ENCODE results near the gene SASH1.
"Not testable (repeated sequence)": the region's sequence is repeated elsewhere in the genome, so short reads cannot be mapped to it uniquely, and the experiment has no call there.

The SASH1 gene

DNA sequence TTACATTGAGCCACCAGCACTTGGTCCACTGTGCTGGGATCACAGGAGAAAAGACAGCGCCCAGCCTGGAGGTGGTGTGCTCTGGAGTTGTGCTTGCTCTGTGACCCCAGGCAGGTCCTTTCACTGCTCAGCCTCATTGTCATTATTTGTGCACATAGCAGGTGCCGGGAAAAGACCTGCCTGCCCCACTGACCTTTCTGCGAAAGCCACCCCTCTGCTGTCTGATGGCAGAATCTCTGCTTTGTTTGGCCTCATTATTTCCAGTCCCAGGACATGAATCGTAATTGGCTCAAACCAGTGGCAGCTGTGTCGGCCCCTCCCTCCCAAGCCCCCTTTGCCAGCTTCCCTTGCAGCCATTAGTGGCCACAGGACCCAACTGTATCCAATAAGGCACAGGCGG, 219.0 kb downstream of the SASH1 start:
- DNase-seq, result no peak

DNA sequence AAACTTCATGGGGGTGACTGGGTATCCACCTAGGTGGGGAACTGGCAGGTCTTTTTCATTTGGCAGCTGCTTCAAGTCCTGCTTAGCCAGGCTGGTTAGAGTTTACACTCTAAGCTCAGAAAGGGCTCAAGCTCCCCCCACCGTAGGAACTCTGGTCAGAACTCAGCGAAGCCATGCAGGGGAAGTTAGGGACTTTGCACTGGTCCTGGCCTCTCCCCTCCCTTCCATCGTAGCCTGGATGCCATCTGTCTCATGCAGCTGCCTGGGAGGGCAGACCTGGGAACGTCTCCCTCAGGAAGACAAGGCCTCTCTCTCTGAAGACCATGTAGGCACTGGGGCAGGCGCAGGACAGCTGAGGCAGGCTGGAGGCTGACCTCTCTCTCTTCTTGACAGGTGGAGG, 220.4 kb downstream of the SASH1 start:
- DNase-seq, result no peak

DNA sequence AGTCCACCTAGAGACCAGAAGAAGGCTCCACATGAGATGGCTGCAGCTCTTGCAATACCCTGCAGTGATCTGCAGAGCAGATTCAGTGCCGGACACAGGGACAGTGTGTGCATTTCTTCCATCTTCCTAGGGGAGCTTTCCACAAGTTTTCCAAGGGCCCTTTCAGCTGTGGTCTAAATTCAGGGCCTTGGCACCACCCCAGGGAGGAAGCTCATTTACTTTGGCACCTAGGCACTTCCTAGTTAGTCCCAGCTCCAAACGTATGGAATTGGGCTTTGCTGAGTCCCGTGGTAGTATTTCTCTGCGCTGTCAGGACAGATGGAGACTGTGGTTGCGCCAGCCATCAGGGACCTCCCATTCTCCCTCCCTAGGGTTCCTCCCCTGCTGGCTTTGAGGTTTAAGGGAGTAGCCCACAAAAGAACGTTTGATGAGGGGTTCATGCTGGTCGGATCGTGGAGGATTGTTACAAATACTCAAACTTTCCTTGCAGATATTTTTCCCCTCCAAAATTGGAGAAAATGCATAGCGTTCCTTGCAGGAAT, 221.9 kb downstream of the SASH1 start:
- DNase-seq, result no peak

DNA sequence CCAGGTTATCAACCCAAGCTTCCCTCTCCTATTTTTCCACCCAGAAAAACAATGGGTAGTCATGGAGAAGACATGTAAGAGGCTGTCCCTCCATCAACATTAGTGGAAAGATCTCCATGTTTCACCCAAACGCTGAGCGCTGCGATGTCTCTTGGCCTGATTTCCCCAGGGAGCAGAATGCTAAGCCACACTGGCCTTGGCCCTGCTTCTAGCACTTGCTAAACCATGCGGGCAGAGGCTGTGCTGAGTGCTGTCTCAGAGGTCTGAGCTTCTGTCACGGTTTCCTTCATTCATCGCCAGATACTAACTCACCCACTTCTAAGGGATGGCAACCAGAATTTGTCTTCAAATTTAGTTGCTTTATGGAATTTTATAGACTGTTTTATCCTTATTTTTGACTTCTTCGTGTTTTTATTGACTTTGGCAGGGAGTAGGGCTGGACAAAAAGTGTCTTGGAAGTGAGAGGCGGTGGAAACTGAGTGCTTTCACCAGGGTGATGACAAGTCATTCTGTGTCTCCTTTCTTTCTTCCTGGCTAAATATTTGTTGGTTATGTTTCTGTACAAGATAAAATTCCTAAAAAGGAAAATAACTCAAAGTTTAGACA, 222.8 kb downstream of the SASH1 start:
- DNase-seq, result no peak

DNA sequence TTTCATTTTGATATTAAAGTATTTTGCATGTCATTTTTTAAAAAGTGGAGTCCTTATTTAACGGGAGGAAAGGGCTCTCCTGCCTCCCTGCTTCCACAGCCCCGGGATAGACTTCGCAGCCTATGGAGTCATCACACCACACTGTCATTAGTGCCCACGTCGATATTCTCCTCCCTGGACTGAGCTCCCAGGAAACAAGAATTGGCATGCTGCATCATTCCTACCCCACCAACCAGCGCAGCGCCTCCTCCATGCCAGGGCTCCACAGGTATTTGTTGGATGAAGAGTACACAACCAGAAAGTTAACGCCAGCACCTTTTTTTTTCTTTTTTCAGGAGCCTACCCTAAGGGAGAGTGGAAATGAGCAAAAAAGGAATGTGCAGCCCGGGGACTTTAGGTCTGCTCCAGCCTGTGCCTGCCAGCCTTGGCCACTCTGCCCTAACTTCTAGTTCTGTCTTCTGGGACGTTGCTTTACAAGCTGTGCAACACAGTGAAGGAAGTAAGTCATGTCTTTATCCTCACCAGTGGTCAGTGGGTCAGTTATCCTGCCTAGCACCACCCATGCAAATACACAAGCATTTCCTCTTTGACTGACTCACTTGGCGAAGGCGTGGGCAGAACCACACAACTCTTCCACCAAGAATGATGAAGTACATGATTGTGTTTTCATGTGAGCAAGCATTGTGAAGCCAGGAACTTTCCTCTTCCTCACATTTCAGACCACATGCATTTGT, 223.5 kb downstream of the SASH1 start:
- no peak for DNase-seq

DNA sequence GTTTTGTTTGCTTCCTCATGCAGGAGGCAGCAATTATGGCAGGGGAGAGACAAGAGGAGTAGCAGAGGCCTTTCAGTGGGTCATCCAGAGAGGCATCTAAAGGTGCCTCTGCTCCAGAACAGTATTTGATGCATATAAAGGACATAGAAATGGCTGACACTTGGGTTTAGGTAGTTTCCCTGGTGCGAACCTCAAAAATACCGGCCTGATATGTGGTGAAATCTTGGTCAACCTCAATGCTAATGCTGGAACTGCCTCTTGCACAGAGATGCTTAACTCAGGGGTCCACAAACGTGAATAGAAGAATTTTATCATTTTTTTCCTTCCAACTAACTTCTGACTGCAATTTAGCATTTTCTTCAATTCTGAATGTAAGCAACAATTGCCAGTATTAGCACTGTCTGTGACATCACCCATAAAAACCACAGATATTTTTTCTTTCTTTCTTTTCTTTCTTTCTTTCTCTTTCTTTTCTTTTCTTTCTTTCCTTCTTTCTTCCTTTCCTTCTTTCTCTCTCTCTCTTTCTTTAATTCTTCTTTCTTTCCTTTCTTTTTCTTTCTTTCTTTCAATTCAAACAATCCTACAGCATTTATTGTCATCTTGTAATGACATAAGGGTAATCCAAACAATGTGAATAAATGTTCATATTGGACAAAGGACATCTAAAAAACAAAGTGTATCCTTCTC, 224.2 kb downstream of the SASH1 start:
- no peak for DNase-seq

DNA sequence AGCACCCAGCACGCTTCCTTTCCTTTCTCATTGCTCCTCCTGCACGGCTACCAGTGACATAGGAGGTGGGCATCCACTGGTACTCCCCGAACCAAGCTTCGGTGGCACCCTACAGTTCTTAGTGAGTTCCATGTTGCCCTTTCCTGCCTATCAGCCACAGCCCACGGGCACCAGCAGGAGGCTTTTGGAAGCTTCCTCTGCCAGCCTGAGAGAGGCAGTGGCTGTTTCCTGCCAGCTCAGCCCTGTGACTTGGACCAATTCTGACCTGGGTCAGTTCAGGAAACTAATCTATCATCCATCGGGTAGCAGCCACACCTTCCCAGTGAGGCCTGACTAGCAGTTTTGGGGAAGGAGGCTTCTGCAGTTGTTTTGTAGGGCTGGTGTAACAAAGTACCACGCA, 227.8 kb downstream of the SASH1 start:
- DNase-seq, result no peak

DNA sequence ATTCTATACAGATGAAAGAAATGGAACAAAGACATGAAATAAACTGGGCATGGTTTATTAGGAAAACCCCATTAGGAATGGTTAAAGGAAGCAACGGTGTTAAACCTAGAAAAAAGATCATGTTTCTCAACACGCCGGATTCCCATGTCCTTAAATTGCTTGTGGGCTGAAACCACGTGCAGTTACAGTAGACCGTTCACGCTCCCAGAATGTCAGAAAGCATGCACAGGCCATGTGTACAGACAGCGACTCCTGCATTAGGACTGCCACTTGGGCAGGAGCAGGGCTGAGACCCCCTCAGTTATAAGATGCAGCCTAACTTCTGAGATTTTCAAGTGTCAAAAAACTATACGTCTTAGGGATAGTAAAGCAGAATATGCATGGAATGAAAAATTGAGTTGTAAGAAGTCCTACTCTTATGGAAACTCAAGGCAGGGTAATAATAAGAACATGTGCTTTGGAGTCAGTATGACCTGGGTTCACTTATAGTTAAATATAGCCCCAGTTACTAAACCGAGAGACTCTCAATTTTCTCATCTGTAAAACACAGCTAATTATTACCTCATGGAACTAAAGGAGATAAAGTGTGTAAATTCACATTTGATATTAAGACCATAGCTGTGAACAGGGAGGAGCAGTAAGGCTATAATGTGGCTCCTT, 230.2 kb downstream of the SASH1 start:
- no peak for DNase-seq

DNA sequence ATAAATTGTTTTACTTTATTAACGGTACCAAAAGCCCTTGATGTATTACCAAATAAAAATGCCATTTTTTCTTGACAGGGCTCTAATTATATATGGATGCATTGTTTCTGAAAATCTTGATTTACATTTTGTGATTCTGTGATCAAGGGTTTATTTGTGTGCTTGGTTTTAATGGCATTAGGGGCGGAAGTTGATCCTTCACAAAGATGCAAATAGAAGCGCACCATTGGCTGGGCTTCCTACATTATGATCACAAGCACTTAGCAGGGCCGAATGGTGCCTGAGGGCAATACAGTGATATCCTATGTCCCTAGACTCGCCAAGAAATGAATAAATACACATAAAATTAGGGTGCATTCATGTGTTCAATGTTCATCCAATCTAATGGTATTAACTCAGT, 231.3 kb downstream of the SASH1 start:
- DNase-seq, result no peak

DNA sequence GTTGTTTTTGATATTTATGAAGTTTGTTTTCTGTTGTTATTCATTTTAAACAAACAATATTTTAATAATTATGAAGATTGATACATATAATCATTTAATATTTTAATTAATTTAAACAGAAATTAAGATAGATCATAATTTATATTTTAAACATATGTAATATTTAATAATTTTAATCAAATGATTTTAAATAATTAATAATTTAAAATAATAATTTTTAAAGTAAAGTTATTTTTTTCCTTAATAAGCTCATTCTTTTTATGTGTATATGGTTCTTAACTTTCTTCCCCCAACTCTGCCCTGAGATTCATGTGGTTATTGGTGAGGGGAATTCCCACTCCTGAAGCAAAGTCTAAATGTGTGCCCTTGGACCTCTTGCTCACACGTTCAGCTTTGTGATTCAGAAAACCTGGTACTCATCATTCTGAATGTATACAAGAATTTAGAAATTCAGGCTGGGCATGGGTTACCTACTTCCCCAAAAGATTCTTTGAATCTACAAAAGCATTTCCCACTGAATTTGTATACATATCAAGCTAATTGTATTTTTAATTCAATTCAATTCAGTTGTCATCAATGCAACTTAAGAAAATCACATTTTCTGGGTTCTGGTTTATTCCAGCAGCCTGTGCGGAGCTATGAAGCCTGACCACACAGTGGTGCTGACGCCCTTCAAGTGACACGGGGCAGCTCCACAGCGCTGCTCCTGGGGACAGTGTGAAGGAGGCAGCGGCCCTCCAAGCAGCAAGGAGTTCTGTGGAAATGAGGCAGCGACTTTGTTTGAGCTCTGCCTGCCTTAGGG, 235.2 kb downstream of the SASH1 start:
- peak in 1 of 6 experiments; percentile 9 for DNase-seq

DNA sequence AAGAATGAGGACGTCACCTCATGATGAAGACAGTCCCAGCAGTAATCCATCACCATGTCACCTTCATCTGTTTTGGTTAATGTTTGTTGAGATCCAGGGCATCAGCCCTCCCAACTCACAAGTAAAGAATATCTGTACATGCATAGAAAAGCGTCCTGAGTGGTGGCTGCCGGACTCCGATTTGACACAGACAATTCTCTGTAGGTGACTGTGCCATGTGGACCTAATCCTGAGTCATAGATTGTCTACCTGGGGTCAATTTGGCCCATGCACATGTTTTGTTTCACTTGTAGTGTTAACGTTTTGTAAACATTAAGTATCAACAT, 235.8 kb downstream of the SASH1 start:
- no peak for DNase-seq

DNA sequence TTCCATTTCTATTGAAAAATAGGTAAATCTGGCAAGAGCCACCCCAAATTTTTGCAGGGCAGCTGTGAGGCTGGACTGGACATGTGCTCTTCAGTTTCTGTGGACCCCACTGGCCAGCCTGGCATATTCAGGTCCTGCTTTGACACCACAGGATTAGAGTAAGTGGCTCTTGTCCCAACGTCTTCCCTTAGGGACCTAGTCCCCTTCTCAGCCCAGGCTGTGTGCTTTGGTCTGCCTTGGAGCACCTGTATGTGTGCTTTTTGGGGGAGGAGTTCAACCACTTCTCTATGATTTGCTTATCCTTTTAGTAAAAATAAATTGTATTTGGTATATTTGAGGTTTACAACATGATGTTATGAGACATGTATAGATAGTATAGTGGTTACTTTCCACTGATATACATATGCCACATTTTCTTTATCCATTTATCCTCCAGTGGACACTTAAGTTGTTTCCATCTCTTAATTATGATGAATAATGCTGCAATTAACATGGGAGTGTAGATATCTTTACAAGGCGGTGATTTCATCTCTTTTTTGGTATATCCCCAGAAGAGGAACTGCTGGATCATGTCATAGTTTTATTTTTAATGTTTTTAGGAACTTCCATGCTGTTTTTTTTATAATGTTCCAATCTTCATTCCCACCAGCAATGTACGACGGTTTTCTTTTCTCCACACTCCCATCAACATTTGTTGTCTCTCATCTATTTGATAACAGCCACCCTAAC, 236.4 kb downstream of the SASH1 start:
- no peak for DNase-seq

DNA sequence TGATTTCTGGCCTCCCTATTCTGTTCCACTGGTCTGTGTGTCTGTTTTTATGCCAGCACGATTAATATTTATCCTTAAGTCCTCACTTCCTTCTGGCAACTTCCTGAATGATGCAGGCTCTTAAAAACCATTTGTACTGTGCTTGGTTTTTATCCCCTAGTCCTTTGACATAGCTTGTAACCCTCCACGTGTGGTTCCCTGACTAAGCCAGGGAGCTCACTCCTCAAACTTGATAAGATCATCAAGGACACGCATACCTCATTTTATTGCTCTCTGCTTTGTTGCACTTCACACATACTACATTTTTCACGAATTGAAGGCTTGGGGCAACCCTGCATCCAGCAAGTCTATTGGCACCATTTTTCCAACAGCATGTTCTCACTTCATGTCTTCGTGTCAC, 237.8 kb downstream of the SASH1 start:
- DNase-seq, result no peak

DNA sequence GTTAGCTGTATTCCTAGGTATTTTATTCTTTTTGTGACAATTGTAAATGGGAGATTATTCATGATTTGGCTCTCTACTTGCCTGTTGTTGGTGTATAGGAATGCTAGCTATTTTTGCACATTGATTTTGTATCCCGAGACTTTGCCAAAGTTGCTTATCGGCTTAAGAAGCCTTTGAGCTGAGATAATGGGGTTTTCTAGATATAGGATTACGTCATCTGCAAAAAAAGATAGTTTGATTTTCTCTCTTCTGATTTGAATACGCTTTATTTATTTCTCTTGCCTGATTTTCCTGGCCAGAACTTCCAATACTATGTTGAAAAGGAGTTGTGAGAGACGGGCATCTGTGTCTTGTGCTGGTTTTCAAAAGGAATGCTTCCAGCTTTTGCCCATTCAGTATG, 241.0 kb downstream of the SASH1 start:
- no peak for DNase-seq

DNA sequence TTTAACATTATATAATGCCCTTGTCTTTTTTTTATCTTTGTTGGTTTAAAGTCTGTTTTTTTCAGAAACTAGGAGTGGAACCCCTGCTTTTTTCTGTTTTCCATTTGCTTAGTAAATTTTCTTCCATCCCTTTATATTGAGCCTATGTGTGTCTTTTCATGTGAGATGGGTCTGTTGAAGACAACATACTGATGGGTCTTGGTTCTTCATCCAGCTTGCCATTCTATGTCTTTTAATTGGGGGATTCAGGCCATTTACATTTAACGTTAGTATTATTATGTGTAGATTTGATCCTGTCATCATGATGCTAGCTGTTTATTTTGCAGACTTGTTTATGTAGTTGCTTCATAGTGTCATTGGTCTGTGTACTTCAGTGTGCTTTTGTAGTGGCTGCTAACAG, 243.0 kb downstream of the SASH1 start:
- not testable (repeated sequence) for DNase-seq

DNA sequence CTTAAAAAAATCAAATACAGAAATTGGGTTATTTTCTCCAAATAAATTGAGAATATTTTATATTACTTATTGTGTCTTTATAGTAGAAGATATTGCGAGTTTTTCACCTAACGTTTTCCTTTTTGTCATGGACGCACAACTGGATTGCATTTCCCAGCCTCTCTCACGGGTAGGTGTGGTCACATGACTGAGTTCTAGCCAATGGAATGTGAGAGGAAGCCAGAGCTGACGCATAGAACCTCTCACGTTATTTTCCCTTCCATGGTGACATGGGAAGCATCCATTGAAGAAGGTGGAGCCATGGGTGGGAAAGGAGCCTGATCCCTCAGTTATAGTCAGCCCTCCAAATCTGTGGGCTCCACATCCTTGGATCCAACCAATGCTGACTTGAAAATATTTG, 248.2 kb downstream of the SASH1 start:
- no peak for DNase-seq

DNA sequence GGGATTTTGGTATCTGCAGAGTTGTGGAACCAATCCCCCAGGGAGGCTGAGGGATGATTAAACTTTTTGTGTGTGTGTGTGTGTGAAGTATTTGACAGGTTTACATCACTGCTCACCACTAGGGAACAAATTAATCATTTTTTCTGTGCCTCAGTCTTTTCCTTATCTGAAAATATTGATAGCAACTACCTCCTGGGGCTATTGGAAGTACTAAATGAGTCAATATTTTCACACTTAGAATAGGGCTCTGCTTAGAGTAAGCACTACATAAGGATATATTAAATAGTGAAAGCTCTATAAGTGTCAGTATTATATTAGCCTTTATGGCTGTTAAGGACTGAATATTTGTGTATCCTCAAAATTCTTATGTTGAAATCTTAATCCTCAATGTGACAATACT, 249.0 kb downstream of the SASH1 start:
- no peak for DNase-seq

DNA sequence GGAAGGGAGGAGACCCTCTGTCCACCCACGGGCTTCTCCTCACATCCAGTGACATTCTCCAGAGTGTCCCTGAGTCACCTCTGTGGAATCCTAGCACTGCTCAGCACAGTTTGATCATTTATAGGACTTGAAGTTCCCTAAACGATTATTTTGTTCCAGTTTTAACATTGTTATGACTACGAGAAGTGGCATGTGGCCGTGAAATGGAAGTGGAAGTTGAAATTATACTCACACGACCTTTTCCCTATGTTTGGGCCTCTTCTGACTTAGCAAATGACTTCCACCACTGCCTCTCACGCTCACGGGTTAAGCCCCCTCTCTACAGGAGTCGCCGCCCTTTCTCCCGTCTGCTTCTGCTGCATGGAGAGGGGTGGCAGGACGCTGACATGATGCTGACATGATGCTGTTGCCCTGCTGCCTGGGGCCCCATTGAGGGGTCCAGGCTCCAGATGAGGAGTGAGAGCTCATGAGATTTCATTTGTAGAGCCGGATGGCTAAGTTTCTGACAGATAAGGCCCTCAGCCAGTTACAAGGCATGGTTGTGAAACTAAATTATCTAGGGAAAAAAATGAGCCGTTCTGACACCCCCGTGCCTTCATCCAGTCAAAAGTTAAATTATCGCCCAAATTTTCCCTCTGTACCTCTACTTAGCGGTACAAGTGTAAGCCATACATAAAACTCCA, 250.6 kb downstream of the SASH1 start:
- no peak for DNase-seq

DNA sequence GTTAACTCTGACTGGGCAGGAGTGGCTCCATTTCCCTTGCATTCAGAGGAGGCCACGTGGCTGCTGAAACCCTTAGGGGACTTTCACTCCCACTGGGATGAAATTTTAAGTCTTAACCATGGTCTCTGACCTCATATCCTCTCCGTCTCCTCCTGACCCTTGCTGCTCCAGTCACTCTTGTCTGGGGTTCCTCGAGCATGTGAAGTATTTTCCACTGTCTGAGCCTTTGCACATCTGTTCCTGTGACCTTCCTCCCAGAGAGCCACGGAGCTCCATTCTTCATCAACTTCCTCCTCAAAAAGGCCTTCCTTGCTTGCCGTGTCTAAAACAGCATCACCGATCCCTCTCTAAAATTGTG, 251.2 kb downstream of the SASH1 start:
- DNase-seq, result no peak

DNA sequence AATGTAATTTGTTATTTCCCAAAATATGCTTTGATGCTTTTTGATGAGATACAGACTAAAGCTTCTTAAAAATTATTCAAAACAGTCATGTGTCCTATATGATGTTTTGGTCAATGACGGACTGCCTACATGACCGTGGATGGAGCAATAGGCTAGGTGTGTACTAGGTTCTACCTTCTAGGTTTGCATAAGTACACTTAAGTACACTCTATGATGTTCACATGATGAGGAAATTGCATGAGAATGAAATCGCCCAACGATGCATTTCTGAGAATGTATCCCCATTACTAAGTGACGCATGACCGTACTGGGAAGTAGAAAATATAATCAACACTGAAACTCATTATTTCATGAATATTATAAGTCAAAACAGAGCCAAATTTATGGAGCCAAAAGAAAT, 252.9 kb downstream of the SASH1 start:
- no peak for DNase-seq

DNA sequence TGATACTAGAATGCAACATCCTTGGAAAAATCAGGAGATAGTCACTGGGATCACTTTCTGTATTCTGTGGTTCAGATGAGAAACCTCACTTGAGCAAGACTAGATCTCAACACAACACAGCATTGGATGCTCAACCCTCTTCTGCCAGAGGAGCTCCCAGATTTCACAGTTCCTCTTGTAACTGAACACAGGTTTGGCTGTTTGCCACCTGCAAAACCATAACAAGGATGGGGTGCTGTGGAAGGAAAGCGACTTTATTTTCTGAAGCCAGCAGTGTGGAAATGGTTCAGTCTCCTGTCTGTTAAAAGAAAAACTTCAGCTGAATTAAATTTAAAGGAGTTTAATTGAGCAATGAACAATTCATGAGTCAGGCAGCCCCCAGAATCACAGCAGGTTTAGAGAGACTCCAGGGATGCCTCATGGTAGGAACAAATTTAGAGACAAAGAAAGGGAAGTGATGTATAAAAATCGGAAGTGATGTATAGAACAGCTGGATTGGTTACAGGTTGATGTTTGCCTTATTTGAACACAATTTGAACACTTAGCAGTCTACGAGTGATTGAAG, 254.3 kb downstream of the SASH1 start:
- DNase-seq, result no peak
